Pancreas (tissue), 10 donors: ENCODE measurements around the gene CD79B. TPM values are rescaled to one million over a fixed set of nuclear protein-coding genes. Genes with fewer than 3 reads are reported as not detected.
A peak's percentile ranks its signal among the peaks of the same experiment; 100 is the strongest.

Experiments
- ATAC-seq, 4 donors: fragments of 200-7000 bp; cut with Tn5 transposase; one replicate each; pipeline versions ENCODE4 v1.8.0 to v1.9.1; 2020; ENCODE audit warnings: mild to moderate bottlenecking in 4 of 4, moderate library complexity in 4 of 4
- DNase-seq, 6 donors: peaks; one replicate each; pipeline ENCODE4 v3.0.0-alpha.2; 2020
- FAIRE-seq: peaks from 2 replicates; lab custom pipeline; 2012; peaks lifted over from hg19 to GRCh38; lab: Jason Lieb, UNC
- H3K27ac ChIP-seq, 4 donors: fragments of 200-600 bp; sonication (generic); 1 replicate in 3 of 4; 2 replicates in 1 of 4; pipeline versions ENCODE4 v1.5.0 to v1.8.0; 2020
- H3K27me3 ChIP-seq, 4 donors: fragments of 200-600 bp; one replicate each; pipeline ENCODE4 v1.8.0; 2021
- H3K36me3 ChIP-seq, 3 donors: fragments of 200-600 bp; sonication (generic) in 1 of 3; one replicate each; pipeline versions ENCODE4 v1.5.0 to v1.8.0; 2020 to 2021
- H3K4me1 ChIP-seq, 3 donors: fragments of 200-600 bp; one replicate each; pipeline ENCODE4 v1.8.0; 2021
- H3K4me3 ChIP-seq, 4 donors: fragments of 200-600 bp; sonication (generic) in 2 of 4; one replicate each; pipeline versions ENCODE4 v1.5.0 to v1.8.0; 2020 to 2021
- H3K9me3 ChIP-seq, 4 donors: fragments of 200-600 bp; one replicate each; pipeline ENCODE4 v1.8.0; 2021
- WGBS, 2 donors: extraction: QIAGEN DNeasy Blood & Tissue Kit; methylation state at CpG; one replicate each; pipeline ENCODE4 v1.1.7; 2013; 5-methylcytosine and 5-hydroxymethylcytosine counted together
- intact Hi-C, 3 donors: fragments of 100-400 bp; cut with DNase I; formaldehyde crosslinking; loops; one replicate each; pipeline versions ENCODE4 v1.11.1 to v1.14.2; 2022
- polyA plus RNA-seq, 2 donors: library from polyadenylated mRNA; stranded (reverse); fragments of 200-250 nt; gene quantifications; one replicate each; pipeline ENCODE4 v1.2.3, GENCODE V29; 2013
- total RNA-seq, 6 donors: library from RNA; stranded (reverse); fragmentation: NEBNext Ultra II Directional in 4 of 6; extraction: Animal tissue kit (Norgen Biotek cat#: 25700) in 4 of 6; gene quantifications; one replicate each; pipeline versions ENCODE4 v1.2.1 to v1.2.4, GENCODE V29; 2021 to 2023
- TF ChIP-seq, protein P1 (sequence below), 4 donors: fragments of 200-600 bp; sonication (generic) in 3 of 4; IDR thresholded peaks; one replicate each; pipeline versions ENCODE4 v1.5.0 to v1.8.0; 2021; ENCODE audit warnings: antibody characterized with exemption in 4 of 4
- donor health status: healthy with polysubstance abuse.
- donor health status: DM: no; HTN: no; CAD: no; lungs with moderate emphysema.
- donor health status: DM: no; HTN: no; CAD: no.
- donor health status: control.
- donor health status: control.
- donor health status: Bipolar disorder and iron deficiency.
- donor health status: DM: yes; HTN: yes; CAD: no.
- donor health status: DM: no; HTN: no; CAD: no.
- donor health status: DM: no; HTN: no; CAD: no.
- donor health status: DM: yes; HTN: yes; CAD: no.

CD79B gene
- total and polyA plus RNA-seq, 8 donors: 0.20 to 1.2 (median 0.80) TPM

DNA sequence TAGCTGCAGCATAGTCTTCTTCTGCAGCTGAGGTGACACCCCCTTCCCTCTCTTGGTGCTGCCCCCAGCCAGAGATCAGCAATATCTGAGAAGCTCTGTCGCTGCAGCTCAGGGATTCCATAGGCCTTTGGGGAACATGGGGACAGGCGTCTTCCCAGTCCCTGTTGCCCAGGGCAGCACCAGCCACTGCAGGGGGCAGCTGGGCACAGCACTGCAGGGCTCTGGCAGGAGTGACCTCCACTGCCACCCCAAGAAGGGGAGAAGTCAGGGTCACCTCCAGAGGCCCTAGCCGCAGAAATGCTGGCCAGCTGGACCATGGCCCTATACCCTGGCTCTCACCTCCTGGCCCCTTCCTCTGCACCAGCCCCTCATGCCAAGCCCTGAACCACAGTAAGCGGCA lies 23.7 kb upstream of the CD79B start:
- TF ChIP-seq, protein P1, sequence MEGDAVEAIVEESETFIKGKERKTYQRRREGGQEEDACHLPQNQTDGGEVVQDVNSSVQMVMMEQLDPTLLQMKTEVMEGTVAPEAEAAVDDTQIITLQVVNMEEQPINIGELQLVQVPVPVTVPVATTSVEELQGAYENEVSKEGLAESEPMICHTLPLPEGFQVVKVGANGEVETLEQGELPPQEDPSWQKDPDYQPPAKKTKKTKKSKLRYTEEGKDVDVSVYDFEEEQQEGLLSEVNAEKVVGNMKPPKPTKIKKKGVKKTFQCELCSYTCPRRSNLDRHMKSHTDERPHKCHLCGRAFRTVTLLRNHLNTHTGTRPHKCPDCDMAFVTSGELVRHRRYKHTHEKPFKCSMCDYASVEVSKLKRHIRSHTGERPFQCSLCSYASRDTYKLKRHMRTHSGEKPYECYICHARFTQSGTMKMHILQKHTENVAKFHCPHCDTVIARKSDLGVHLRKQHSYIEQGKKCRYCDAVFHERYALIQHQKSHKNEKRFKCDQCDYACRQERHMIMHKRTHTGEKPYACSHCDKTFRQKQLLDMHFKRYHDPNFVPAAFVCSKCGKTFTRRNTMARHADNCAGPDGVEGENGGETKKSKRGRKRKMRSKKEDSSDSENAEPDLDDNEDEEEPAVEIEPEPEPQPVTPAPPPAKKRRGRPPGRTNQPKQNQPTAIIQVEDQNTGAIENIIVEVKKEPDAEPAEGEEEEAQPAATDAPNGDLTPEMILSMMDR (IDR thresholded peaks at IDR 0.05): no peak
- 80 to 86% methylated on average over 4 of the region's 4 CpGs for WGBS, 2 donors
- Histone ChIP-seq H3K36me3 (no peaks in the 10 kb centered on the region), H3K27ac (no peak overlapping the region), H3K27me3 (no peaks in the 10 kb centered on the region), H3K4me3 (no peak overlapping the region), H3K4me1 (no peaks in the 10 kb centered on the region), H3K9me3 (no peaks in the 10 kb centered on the region)
- no peak for ATAC-seq
- intact Hi-C loops: no loop called here
- no peak for DNase-seq
- no peak for FAIRE-seq

DNA sequence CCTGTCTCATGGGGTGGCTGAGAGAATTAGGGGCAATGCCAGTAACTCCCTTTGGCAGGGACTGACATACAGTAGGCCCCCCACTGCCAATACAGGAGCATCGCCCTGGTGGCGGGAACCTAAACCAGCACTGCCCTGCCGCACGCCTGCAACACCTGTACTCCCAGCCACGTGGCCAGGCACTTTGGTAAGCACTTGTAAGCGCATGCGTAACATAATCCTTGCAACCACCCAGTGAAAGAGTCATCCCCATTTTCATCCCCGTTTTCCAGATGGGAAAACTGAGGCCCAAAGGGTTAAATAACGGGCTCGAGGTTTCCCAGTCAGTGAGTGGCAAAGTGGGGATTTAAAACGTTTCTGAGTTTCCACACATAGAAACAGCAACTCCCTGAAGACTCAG lies 23.1 kb upstream of the CD79B start:
- intact Hi-C loops: no loop called here
- no peak overlapping the region for H3K27ac ChIP-seq
- H3K4me1 ChIP-seq: no peaks in the 10 kb centered on the region
- FAIRE-seq (no peak), DNase-seq (no peak), ATAC-seq (no peak)
- no peaks in the 10 kb centered on the region for H3K27me3 ChIP-seq
- no peaks in the 10 kb centered on the region for H3K36me3 ChIP-seq
- WGBS, 2 donors: 68 to 78% methylated on average over 11 of the region's 11 CpGs
- H3K9me3 ChIP-seq: no peaks in the 10 kb centered on the region
- no peak overlapping the region for H3K4me3 ChIP-seq
- TF ChIP-seq, protein P1 (IDR thresholded peaks at IDR 0.05): no peak

DNA sequence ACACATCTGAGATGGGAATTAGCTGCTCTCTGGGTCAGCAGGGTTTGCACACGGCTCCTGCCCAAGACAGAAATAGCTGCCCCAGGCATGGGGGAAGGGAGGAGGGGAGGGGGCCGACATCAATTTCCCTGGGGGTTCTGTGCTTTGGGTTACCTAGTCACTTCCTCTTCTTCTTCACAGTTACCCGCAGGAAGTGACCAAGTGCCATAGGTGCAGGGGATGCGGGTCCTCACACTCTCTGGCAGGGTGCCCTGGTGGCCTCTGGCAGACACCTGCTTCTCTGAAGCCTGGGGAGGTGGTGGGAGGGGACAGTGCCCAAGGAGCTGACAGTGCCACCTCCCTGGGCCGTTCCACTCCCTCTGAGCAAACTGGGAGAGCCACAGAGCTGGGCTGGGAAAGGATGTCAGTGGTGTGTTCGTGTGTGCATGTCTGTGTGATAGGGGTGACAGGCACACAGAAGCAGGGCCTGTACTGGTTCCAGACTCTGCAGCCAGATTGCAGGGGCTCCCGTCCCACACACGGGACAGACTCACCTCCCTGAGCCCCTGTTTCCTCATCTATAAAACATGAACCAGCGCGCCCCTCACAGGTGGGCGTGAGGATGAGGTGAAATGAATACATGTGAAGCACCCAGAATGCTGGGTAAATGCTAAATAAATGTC lies 22.4 kb upstream of the CD79B start:
- Histone ChIP-seq H3K4me1 (no peaks in the 10 kb centered on the region), H3K36me3 (no peaks in the 10 kb centered on the region), H3K9me3 (no peaks in the 10 kb centered on the region), H3K27ac (no peak overlapping the region), H3K4me3 (no peak overlapping the region), H3K27me3 (no peaks in the 10 kb centered on the region)
- DNase-seq (no peak), FAIRE-seq (no peak), ATAC-seq (no peak)
- TF ChIP-seq, protein P1 (IDR thresholded peaks at IDR 0.05): no peak
- WGBS, 2 donors: 57 to 65% methylated on average over 10 to 11 of the region's 11 CpGs
- intact Hi-C loops: no loop called here

DNA sequence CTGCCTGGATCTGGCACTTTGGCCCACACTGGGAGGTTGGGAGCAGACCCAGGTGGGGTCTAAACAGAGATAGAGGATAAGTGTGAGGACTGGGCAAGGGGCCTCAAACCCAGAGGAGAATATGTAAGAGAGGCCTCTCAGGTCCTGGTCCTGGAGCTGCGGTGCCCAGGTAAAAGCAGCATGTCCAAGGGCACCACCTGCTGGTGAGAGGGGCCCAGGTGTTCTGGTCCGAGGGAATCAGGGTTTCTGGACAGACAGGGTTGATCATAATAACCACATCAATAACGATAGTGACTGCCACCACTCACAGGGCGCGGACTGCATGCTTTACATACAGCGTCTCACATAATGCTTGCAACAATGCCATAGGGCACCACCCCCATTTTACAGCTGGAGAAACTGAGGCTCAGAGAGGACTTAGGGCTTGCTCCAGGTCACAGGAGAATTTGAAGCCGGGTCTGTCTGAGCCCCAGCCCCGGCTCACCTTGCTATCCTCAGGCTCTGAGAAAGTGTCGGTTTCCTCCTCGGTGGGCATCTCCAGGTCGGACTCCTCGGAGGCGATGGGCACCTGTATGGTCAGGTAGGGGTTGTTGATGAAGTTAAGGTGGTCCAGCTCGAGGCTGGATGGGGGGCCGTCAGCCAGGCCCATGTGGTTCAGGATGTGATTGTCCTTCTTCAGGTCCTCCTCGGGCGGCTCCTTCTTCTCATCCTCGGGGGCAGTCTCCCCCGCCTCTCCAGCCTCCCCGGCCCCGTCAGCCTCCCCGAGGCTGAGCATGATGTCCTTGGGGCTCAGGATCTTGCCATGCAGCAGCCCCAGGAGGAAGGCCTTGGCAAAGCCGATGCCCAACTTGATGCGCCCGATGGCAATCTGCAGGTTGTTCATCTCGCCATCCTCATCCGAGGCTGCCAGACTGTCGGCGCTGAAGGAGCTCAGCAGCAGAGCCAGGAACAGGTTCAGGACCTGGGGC lies 19.1 kb upstream of the CD79B start:
- intact Hi-C loops: no loop called here
- Histone ChIP-seq H3K9me3 (no peaks in the 10 kb centered on the region), H3K36me3 (no peaks in the 10 kb centered on the region), H3K4me3 (no peak overlapping the region), H3K4me1 (no peaks in the 10 kb centered on the region), H3K27ac (no peak overlapping the region), H3K27me3 (no peaks in the 10 kb centered on the region)
- DNase-seq (peak; percentile 38 to 85 (median 68)), ATAC-seq (peak; percentile 51 to 80 (median 72)), FAIRE-seq (no peak)
- TF ChIP-seq, protein P1 (IDR thresholded peaks at IDR 0.05): peak; percentile 17 to 46 (median 36)
- WGBS, 2 donors: 59 to 69% methylated on average over 29 of the region's 29 CpGs
